Activated CD8-positive, alpha-beta memory T cell treated with anti-CD3 and anti-CD28 coated beads for 36 hours (primary cell): ENCODE data around the gene ZNF181. TPM values are rescaled to one million over a fixed set of nuclear protein-coding genes. Genes with fewer than 3 reads are reported as not detected.
"Not testable (repeated sequence)": the region's sequence is repeated elsewhere in the genome, so short reads cannot be mapped to it uniquely, and the experiment has no call there.

Source experiments
- CTCF ChIA-PET: fragments of 350-600 bp; sonication (Branson Sonifier 250); formaldehyde crosslinking; loops from one replicate; lab custom pipeline; 2021; ENCODE audit warnings: antibody characterized with exemption; lab: Charles Lee
- POLR2A ChIA-PET: fragments of 350-600 bp; sonication (Branson Sonifier 250); formaldehyde crosslinking; loops from one replicate; lab custom pipeline; 2021; ENCODE audit warnings: antibody characterized with exemption; lab: Charles Lee
- total RNA-seq, 2 experiments: library from RNA; stranded (reverse); gene quantifications; one replicate each; pipeline ENCODE4 v1.2.3, GENCODE V29; 2021

The ZNF181 gene
- 1 to 10 TPM; 3.6 TPM for total RNA-seq

DNA sequence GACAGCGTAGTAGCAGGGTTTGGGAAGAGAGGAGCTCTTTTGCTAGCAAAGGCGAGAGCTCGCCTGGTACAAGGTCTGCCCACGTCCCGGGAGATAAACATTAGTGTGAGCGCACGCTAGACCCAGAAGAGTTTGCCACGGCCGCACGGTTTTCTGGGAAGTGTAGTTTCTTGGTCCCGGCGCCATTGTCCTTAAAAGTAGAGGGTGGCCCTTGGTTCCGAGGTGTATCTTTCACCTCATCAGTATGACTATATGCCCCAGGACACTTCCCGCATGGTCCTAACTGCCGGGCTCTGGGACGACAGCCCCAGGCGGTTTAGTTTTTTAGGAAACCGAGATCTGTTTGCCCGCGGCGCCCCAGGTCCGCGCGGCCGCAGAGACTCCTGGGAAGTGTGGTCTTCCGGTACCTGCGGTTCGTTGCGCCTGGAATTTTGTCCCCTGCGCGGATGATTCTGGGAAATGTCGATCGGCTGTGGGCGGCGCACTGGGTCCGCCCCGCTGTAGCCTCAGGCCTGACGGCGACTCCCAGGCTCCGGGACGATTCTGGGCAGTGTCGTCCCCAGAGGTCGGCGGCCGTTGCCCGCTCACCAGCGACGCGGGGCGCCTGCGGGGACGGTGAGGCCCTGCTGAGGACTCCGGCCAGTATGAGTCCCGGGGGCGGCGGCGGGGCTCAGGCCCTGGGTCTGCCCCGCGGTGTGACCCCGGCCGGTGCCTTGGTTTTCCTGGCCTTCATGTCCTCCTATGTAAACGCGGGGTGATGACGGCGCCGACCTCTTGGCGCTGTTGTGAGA is at the start of gene ZNF181:
Gene ZNF181 (plus strand): TSS at position 498 of the 791 bp plus-strand sequence. CDS start 795 bp downstream, outside the sequence.
- POLR2A ChIA-PET = interaction anchor here (0.5 to 1.9 kb wide), 2 partner anchors 56 to 721 kb away, joined by 7 to 9 read pairs; partner anchors contain the start of genes SCGB2B2 and ZNF302
- CTCF ChIA-PET = no interaction called here

DNA sequence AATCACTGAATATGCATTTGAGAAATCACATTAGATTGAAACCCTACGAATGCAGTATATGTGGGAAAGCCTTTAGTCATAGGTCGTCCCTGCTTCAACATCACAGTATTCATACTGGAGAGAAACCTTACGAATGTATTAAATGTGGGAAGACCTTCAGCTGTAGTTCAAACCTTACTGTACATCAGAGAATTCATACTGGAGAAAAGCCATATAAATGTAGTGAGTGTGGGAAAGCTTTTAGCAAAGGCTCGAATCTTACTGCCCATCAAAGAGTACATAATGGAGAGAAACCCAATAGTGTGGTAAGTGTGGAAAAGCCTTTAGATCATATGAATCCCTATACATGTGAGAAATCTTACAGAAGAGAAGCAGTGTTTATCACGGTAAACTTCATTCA is 48.8 kb upstream of the ZNF181 start:
- CTCF ChIA-PET, POLR2A ChIA-PET: not testable (repeated sequence)

DNA sequence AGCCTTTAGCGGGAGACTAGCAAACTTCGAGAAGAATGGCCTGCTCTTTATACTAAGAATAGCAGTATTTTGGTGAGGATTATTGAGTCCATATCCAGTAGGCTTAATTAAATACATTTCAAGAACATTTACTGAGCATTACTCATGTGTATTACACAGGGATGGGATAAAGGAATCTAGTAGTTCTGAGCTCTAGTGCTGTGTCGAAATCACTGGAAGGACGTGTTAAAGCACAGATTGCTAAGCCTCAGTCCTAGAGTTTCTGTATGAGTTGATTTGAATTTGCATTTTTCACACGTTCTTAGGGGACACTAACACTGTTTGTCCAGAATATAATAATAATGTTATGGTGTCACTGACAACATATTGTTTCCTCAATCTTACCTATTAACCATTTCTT is 47.6 kb upstream of the ZNF181 start:
- ChIA-PET POLR2A (no interaction called here), CTCF (no interaction called here)

- ChIA-PET POLR2A (no interaction called here), CTCF (no interaction called here)
Observed at GRCh38 chr19:34687348-34687747, 46.7 kb upstream of the ZNF181 start.

DNA sequence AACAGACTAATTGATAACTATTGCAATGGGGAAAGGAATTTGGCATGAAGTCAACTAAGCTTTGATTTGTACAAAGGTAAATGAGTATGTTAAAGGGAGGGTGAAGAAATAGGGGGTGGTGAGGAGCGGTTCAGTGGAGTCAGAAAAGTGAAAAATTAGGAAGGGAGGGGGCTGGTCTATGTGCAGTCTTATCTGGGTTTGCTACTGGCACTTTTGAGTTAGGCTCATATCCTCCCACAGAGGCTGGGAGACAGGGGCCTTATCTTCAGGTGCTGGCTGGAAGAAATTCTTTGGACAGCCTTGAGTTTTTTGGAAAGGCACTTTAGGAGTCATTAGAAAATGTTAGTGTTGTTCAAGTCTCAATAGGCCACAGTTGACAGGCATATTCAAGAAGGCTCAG is 45.5 kb upstream of the ZNF181 start:
- CTCF ChIA-PET = no interaction called here

GRCh38 chr19:34690372-34690771 is 43.7 kb upstream of the ZNF181 start:
- POLR2A ChIA-PET = no interaction called here

More for the DNA sequence above, 45.5 kb upstream of the ZNF181 start:
- POLR2A ChIA-PET = no interaction called here

GRCh38 chr19:34692549-34692948 is 41.5 kb upstream of the ZNF181 start:
- CTCF ChIA-PET = no interaction called here
- POLR2A ChIA-PET = no interaction called here

More at GRCh38 chr19:34690372-34690771, 43.7 kb upstream of the ZNF181 start:
- CTCF ChIA-PET = no interaction called here

- CTCF ChIA-PET = no interaction called here
- POLR2A ChIA-PET = no interaction called here
Observed at GRCh38 chr19:34707661-34708060, 26.4 kb upstream of the ZNF181 start.

GRCh38 chr19:34711890-34712289 is 22.2 kb upstream of the ZNF181 start:
- CTCF ChIA-PET = interaction anchor here (1.5 to 2.2 kb wide), 4 partner anchors 35 to 934 kb away, joined by 4 to 12 read pairs (median 8); partner anchors contain the start of genes SCGB2B2 and ZNF302
- POLR2A ChIA-PET = no interaction called here

- ChIA-PET POLR2A (no interaction called here), CTCF (interaction anchor here (1.5 to 2.2 kb wide), 4 partner anchors 36 to 935 kb away, joined by 4 to 12 read pairs (median 8); partner anchors contain the start of genes SCGB2B2 and ZNF302)
Observed at GRCh38 chr19:34712395-34713261, 21.4 kb upstream of the ZNF181 start.

GRCh38 chr19:34713262-34713637 is 20.8 kb upstream of the ZNF181 start:
- ChIA-PET POLR2A (no interaction called here), CTCF (interaction anchor here (1.5 to 2.2 kb wide), 4 partner anchors 36 to 935 kb away, joined by 4 to 12 read pairs (median 8); partner anchors contain the start of genes SCGB2B2 and ZNF302)

- ChIA-PET POLR2A (no interaction called here), CTCF (no interaction called here)
Observed at GRCh38 chr19:34715357-34715756, 18.7 kb upstream of the ZNF181 start.

- ChIA-PET POLR2A (no interaction called here), CTCF (interaction anchor here (1.2 kb wide), 1 partner anchor 63 kb away, joined by 3 read pairs; no protein-coding TSS in a partner anchor)
Observed at GRCh38 chr19:34722353-34722752, 11.7 kb upstream of the ZNF181 start.

GRCh38 chr19:34725400-34725799 is 8.6 kb upstream of the ZNF181 start:
- ChIA-PET POLR2A (no interaction called here), CTCF (no interaction called here)

DNA sequence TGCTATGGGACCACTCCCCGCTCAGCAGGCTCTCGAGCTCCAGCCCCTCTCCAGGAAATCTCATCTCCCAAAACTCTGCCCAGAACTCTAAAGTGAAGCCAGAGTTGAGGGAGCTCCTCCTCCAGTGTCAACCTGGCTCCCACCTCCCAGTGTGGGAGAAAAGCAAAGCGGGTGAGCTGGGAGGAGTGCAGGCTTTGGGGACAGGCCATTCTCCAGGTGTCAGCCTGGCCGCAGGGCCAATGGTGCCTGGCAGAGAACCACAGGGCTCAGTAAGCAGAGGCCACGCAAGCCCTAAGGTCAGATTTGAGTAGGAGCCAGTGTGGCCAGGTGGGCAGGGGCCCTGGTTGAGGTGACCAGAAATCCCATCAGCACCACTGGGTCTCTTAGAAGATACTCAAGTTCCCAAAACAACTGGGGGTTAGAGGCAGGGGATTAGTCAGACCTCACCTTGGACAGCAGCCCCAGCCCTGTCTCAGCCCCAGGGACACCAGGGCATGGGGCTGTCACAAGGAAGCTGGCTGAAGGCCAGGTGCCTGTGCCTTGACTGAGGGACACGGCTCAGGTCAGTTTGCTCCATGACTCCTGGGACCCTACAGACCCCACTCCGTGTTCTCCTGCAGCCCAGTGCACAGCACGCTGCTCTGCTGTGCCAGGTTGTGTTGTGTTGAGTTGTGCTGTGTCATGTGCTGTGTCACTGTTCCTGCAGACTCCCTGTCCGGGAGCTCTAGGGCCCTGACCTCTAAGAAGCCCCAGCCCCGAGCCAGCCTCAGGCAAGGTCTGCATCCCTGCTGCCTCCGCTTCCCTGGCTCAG is 2.8 kb upstream of the ZNF181 start:
- ChIA-PET POLR2A (no interaction called here), CTCF (no interaction called here)

- ChIA-PET CTCF (no interaction called here), POLR2A (no interaction called here)
Observed at GRCh38 chr19:34731964-34732363, 2.1 kb upstream of the ZNF181 start.

DNA sequence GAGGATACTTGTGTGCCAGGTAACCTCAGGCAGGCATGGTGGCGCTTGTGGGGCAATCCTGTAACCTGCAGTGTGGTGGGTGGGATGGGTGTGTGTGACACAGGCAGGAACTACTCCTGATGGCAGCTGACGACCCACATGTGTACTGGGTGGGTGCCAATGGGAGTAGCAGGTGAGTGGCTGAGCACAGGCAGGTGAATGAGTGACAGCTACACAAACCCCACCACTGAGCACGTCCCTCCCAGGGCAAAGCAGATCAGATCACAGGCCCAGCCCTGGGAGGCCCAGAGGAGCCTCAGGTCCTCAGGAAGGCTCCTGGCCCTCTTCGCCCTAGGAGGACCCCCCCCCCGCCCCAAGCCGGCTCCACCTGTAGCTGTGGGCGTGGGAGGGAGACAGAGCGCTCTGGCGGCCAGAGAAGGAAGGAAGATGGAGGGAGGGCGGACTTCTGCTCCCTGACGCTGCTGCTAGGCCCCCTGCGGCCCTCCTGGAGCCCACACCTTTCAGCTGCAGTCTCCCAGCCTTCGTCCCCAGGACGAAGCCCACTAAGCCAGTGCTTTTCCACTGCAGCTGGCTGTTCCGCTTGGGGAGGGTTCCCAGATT is 1.3 kb upstream of the ZNF181 start:
- POLR2A ChIA-PET = interaction anchor here (0.6 kb wide), 1 partner anchor 1376 kb away, joined by 5 read pairs; no protein-coding TSS in a partner anchor
- CTCF ChIA-PET = no interaction called here

- POLR2A ChIA-PET = interaction anchor here (0.6 to 1.9 kb wide), 2 partner anchors 56 to 1377 kb away, joined by 5 to 9 read pairs; partner anchors contain the start of genes SCGB2B2 and ZNF302
- CTCF ChIA-PET = no interaction called here
Observed at GRCh38 chr19:34733266-34733745, 737 bp upstream of the ZNF181 start.
